ENCODE results near the gene IL19.
"Not testable (repeated sequence)": the region's sequence is repeated elsewhere in the genome, so short reads cannot be mapped to it uniquely, and the experiment has no call there.

The IL19 gene

DNA sequence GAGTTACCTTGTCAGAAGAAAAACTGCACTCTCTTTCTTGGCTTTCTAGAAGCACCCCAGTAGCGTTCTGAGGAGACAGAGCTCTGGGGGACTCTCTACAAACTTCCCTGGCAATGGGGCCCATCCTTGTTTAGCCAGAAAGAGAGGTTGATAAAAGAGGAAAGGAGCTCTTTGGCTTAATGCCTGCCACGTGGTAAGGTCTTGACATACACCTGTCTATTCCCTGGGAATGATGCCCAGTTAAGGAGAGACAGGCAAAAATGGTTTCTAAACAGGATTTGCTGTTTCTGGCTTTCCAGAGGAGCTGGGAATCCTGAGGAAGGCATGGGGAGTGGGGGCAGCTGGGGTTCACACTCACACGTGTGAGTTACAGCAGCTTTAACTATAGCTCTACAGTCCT, 64.6 kb downstream of the IL19 start:
- DNase-seq: peak; percentile 90

DNA sequence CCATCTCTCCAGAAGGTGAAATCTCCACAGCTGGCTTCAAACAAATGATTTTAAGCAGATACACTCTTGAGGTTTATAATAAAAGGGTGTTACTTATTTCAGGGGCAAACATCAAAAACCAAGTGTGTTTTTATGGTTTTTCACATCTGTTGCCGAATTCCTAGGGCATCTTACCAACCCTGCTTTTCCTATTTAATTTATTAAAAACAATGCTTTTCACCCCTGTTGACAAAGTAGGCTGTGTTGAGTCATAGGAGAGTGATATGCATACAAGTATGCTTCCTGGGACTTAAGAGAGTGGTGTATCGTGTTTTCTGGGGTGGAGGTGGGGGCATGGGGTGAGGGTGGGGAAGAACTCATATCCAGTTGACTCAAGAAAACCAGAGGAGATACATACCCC, 65.5 kb downstream of the IL19 start:
- DNase-seq: no peak

DNA sequence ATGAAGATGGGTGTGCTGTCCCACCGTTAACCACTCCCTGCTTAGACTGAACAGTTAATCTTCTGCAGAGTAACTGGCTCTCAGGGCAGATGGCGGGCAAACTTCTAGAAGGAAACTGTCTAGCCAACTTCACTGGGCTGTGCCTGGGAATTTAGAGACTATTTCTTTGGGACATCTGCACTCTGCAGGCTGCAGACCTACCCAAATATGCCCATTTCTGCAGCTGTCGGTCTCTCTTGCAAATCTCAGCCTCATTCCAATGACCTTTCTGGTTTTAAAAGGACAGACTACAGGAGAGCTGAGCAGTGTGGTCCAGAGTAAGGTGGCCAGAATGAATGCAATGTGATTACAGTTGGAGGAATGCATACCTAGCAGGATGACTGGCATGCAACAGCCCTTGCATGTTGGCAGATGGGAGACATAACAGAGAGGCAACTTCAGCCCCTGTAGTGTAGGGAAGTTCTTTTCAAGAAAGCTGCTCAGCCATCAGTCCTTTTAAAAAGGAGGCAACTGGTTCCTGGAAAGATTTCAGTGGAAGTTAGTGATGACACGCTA, 68.5 kb downstream of the IL19 start:
- no peak for DNase-seq

DNA sequence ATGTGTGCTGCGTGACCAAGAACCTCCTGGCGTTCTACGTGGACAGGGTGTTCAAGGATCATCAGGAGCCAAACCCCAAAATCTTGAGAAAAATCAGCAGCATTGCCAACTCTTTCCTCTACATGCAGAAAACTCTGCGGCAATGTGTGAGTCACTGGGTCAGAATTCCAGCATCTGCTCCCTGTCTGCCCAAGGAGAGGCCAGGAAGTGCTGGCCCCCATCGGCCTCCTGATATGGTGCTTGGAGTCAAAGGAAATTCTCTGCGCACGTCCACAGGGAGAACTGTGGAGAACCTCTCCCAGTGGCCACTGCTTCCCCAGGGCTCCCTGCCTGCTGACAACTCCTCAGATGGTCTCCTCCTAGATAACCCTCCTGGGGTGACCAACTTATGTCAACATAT, 69.3 kb downstream of the IL19 start:
- no peak for DNase-seq

DNA sequence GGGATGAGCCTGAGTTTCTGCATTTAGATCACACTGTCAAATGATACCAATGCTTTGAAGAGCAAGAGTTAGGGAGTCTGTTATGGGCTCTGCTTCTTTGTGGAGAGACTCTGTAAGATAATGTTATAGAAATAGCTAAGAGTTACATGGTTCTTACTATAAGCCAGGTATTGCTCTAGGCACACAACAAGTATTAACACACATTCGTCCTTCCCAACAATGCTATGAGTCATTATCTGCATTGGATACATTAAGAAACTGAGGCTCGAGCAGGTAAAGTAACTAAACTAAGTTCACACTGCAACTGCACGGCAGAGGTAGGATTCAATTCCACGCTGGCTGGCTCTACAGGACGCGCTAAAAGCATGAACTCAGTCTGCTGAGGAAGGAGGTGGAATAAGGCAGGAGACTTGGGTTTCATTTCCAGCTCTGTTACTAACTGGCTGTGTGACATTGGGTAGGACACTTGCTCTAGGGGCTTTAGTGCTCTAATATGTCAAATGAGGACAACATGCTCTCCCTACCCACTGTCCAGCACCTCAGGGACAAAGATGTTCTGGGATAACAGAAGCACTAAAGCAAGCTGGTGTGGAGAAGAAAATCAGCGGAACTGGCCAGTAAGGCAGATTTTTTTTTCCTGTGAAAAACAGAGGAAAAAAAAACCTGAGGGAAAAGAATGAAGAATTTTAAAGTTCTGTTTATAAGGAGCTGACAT, 71.2 kb downstream of the IL19 start:
- no peak for DNase-seq

DNA sequence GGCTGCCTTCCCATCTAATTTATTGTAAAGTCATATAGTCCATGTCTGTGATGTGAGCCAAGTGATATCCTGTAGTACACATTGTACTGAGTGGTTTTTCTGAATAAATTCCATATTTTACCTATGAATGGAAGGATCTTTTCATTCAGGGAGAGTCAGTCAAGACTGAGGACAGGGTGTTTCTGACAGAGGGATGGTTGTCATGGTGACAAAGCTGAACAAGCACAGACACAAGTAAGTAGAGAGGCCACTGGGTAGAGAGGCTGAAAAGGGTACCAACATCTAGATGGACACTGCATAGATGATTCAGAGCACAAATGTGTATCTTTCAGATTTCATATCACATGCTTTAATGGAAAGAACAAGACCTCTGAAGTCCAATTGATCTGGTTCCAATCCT, 72.3 kb downstream of the IL19 start:
- no peak for DNase-seq

DNA sequence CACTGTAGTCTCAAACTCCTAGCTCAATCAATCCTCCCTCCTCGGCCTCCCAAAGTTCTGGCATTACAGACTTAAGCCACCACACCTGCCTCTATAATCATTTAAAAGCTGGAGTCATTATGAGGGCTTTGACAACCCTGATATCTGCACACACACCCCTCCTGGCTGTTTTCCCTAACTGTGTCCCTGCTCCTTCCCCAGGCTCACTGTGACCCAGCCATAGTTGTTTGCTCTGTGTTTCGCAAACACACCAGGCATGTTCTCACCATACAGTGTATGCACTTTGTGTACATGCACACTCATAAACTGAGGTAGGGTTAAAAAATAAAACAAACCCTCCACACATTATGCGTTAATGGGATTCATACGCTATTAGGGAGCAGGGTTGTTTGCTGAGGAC, 73.1 kb downstream of the IL19 start:
- no peak for DNase-seq

DNA sequence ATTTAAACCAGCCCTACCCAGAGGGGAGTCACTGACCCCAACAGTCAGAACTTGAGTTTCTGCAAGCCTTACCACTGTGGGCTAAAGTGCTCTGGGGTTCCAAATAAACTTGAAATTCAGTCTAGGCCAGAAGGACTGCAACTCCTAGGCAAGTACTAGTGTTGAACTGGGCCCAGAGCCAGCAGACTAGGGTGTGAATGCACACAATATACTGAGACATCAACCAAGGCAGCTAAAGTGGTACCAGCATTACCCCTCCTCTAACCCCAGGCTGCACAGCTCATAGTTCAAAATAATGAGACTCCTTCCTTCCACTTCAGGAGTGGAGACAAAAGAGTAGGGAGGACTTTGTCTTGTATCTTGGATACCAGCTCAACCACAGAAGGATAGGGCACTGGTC, 75.9 kb downstream of the IL19 start:
- DNase-seq: no peak

DNA sequence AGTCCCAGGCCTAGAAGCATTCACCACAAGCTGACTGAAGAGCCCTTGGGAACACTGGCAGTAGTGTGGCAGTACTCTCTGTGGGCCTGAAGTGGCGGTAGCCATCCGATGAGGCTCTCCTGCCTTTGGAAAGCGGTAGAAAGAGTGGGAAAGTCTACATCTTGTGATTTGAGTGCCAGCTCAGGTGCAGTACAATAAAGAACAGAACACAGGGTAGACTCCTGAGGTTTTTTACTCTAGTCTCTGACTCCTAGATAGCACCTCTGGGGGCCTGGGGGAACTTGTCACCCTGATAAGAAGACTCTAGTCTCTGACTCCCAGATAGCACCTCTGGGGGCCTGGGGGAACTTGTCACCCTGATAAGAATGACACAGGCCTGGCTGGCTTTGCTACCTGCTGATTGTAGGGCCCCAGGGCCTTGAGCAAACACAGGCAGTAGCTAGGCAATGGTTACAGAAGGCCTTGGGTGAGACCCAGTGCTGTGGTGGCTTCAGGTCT, 76.8 kb downstream of the IL19 start:
- no peak for DNase-seq

DNA sequence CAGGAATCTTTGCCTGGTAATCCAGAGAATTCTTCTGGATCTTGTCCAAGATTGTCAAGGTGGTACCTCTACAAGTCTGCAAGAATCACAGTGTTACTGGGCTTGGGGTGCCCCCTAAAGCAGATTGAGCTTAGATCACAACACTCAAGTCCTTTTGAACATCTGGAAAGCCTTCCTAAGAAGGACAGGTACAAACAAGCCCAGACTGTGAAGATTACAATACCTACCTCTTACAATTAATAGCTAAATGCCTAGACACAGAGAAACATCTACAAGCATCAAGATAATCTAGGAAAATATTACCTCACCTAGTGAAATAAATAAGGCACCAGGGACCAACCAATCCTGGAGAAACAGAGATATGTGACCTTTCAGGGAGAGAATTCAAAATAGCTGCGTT, 77.4 kb downstream of the IL19 start:
- no peak for DNase-seq

DNA sequence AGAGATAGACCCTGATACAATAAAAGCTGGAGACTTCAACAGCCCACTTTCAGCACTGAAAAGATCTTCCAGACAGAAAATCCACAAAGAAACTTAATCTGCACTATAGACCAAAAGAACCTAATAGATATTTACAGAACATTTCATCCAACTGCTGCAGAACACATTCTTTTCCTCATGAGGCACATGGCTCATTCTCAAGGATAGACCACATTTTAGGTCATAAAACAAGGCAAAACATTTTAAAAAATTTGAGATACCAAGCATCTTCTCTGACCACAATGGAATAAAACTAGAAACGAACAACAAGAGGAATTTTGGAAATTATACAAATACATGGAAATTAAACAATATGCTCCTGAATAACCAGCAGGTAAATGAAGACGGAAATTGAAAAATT, 79.8 kb downstream of the IL19 start:
- DNase-seq: no peak

DNA sequence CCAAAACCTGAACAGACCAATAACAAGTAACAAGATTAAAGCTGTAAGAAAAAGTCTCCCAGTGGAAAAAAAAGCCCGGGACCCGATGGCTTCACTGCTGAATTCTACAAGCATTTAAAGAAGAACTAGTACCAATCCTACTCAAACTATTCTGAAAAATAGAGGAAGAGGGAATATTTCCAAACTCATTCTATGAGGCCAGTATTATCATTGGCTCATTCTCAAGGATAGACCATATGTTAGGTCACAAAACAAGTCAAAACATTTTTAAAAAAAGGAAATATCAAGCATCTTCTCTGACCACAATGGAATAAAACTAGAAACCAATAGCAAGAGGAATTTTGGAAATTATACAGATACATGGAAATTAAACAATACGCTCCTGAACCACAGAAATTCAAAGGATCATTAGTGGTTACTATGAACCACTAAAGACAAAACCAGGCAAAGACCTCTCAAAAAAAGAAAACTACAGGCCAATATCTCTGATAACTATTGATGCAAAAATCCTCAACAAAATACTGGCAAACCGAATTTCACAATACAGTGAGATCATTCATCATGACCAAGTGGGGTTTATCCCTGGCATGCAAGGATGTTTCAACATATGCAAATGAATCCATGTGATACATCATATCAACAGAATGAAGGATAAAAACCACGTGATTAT, 80.9 kb downstream of the IL19 start:
- no peak for DNase-seq

DNA sequence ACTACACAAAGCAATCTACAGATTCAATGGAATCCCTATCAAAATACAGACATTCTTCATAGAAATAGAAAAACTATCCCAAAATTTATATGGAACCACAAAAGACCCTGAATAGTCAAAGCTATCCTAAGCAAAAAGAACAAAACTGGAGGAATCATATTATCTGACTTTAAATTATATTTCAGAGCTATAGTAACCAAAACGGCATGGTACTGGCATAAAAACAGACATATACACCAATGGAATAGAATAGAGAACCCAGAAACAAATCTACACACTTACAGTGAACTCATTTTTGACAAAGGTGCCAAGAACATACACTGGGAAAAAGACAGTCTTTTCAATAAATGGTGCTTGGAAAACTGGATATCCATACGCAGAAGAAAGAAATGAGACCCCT, 82.1 kb downstream of the IL19 start:
- not testable (repeated sequence) for DNase-seq

DNA sequence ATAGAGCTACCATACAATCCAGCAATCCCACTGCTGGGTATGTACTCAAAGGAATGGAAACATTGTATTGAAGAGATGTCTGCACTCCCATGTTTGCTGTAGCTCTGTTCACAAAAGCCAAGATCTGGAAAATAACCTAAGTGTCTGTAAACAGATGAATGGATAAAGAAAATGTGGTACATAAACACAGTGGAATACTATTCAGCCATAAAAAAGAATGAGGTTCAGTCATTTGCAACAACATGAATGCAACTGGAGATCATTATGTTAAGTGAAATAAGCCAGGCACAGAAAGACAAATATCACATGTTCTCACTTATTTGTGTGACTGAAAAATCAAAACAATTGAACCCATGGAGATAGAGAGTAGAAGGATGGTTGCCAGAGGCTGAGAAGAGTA, 83.1 kb downstream of the IL19 start:
- DNase-seq: not testable (repeated sequence)

DNA sequence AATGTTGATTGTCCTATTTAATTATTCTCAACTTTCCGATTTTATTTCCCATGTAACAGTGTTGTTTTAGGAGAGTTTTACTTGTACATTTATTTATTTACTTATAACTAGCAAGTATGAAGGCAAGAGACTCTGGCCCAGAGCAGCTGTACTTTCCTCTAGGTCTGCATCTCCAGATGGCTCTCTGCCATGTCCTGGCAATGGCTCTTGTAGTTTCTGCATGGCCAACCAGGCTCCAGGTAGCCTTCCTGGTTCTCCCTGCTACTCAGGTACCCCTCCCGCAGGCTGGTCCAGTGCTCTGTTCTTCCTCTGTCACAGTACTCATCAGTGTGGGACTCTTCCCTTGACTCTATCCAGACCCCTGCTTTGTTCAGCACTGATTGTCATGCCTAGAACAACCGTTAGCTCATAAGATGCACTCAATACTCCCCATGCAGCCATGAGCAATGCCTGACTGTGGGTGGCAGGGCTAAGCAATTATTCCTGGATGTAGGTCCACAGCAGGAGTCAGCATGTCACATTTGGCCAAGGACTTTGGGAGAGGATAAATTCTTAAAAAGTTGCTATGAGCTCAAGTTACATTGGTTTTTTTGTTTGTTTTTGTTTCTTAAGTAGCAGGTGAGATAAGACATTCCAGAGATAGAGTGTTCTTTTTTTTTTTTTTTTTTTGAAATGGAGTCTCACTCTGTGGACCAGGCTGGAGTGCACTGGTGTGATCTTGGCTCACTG, 84.0 kb downstream of the IL19 start:
- DNase-seq: no peak

DNA sequence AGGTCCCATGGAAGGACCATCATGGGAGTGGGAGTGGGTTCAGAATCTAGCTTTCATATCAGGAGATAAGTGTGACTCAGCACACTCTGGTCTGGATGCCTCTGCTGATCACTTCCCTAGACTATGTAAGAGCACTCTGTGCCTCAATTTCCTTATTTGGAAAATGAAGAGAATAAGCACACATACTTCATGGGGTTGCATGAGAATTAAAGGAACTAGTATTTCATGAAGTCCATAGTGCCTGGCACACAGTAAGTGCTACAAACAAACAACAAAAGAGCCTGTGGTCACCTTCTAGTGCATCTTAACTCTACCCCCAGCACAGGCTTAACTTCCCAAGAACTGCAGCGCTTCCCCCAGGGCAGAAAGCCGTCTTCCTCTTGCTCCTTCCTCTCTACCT, 85.3 kb downstream of the IL19 start:
- no peak for DNase-seq

DNA sequence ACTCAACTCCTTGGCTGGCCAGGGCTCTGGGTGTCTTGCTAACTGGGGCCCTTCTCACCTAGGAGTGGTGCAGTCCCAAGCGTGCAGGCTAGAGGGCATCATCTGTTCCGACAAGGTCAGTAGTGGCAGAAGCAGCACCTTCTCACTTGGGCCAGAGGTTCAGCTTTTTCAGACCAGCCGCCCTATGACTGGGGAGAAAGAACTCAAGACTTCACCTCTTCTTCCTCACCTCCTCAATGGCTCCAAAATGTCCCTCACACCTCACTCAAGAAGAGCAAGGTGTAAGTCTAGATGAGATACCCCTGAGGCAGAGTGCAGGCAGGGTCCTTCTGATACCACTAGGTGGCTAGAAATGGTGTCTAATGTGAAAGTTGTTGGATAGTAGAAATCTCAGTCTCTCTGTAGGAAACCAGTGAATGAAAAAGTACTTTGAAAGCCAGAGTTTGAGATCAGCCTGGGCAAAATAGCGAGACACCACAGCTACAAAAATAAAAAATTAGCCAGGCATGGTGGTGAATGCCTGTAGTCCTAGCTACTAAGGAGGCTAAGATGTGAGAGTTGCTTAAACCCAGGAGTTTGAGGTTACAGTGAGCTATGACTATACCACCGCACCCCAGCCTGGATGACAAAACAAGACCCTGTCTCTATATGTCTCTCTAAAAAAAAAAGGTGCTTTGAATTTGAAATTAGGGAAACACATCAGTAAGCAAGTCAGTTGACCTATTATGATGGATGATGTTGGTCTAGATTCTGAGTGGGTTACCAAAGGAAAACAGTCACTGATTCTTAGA, 86.3 kb downstream of the IL19 start:
- no peak for DNase-seq

DNA sequence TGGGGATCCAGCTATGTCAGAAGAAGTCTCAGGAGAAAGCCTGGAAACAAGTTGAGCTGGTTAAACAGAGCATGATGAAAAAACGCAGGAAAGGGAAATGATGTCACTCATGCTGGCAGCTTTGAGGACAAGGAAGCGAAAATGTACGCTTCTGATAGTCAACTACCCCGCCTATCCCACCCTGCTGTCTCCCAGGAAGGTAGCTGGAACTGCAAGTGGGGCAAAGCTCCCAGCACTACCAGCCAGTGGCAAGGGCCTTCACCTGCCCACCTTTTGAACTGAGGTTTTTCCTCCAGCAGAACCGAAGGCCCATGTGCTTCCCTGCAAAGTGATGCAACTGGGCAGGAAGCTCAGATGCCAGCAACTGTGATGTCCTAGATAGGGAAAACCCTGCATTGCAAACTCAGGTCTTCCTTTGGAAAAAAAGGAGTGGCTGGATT, 88.5 kb downstream of the IL19 start:
- no peak for DNase-seq

DNA sequence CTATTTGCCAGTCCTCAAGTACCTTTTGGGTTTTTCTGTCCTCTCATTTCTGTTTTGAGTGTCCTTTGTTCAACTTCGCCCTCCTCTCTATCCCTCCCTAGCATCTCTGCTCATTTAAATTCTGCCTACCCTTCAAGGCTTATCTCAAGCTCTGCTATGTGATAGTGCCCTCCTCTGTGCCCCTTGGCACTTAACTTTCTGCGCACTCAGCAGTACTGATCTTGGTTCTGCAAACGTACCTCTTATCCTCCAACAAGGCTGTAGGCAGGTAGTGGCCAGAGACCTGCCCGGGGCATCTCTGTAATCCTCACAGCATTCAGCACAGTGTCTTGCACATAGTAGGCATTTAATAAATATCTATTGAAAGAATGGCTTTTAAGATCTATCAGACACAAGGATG, 89.6 kb downstream of the IL19 start:
- no peak for DNase-seq

DNA sequence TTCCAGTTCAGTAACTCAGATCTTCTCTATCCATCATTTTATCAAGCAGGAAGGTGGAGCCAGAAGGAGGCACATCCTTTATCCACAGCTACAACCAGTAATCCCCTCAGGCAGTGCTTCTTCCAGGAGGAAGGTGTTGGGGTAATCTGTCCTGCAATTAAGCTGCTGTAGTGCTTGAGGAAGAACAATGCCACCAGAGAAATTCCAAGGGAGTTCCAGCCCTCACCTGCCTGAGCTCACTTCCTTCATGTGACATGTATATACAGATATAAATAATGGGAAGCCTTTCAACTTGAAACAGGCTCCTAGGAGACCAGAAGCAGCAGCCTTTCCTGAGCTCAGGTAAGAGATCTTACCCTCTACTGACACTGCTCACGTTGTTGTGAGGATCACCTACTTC, 92.7 kb downstream of the IL19 start:
- DNase-seq: no peak

DNA sequence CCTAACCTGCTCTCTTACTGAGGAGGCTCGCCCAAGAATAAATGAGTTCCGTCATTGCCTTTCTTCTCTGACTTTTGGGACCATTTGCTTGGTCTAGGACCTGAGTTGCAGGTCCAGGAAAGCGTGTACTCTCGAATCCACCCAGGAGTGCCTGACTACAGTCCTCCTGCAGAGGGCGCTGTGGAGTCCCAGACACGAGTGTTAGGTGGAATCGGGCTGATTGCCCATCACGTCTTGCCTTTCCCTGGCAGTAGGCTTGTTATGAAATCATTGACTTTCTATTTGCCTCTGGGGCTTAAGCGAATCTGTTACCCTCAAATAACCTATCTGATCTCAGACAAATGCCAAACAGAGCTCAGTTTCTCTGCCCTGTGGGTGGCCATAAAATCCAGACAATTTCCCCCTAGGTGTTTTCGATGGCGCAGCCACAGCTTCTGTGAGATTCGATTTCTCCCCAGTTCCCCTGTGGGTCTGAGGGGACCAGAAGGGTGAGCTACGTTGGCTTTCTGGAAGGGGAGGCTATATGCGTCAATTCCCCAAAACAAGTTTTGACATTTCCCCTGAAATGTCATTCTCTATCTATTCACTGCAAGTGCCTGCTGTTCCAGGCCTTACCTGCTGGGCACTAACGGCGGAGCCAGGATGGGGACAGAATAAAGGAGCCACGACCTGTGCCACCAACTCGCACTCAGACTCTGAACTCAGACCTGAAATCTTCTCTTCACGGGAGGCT, 94.5 kb downstream of the IL19 start, which contains the start of gene IL20:
IL20 (plus strand) TSS at position 685 of the 733 bp plus-strand sequence. CDS start 230 bp downstream, outside the sequence.
- peak; percentile 49 for DNase-seq

DNA sequence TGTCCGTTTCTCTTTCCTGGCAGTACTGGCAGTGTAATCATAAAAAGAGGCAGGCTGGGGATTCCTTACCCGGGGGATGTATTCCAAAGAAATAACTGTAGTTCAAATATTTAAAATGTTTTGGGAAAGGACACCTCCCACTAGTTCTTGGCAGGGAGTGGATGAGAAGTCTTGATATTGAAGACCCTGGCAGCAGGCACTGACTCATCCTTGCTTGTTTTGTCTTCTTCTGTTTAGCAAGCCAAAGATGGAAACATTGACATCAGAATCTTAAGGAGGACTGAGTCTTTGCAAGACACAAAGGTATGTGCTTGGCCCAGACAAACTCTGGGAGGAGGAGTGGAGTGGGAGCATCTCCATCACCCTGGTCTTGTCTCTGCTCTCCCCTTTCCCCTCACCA, 95.5 kb downstream of the IL19 start:
- no peak for DNase-seq
